ENCODE measurements around the gene SYAP1. TPM values are rescaled to one million over a fixed set of nuclear protein-coding genes. Genes with fewer than 3 reads are reported as not detected.
"Not testable (repeated sequence)": the region's sequence is repeated elsewhere in the genome, so short reads cannot be mapped to it uniquely, and the experiment has no call there.

Gene SYAP1
- total and polyA plus RNA-seq, 2 donors (not counting 1 experiment from before 2014, with no cell fraction given) = 3.5 to 18.3 TPM

DNA sequence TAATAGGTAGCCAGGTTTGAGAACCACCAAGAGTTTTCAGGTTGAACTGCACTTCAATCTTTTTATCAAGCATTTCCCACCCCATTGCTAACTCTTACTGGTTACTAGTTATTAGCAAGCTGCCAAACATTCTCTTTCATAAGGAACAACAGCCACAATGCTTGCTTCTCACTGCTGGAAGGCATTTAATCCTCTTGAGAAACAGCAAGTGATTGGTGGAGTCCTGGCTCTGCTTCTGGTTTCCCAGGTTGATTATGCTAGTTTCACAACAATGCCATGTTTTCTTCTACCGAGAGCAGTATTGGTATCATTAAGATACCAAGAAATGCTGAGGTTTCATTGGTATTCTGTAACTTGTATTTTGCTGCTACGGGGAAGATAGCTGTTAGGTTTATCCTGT is 34.6 kb downstream of the SYAP1 start:
- Histone ChIP-seq H3K36me3 (replicated peaks in 1 of 2; ENCODE audit: control extremely low read depth in 1 of 2, control insufficient read depth in 1 of 2, extremely low read depth in 1 of 2, insufficient read depth in 2 of 2, low read length in 1 of 2) (peaks cover 6 to 16% of the 10 kb centered on the region in 2 experiments), H3K27me3 (replicated peaks in 1 of 4; ENCODE audit: control extremely low read depth in 1 of 4, control insufficient read depth in 3 of 4, insufficient read depth in 4 of 4, low read length in 3 of 4) (no peaks in the 10 kb centered on the region), H3K4me1 (ENCODE audit: control insufficient read depth in 2 of 2, insufficient read depth in 2 of 2, low read length in 2 of 2) (no peaks in the 10 kb centered on the region), H2AFZ (ENCODE audit: insufficient read depth, low read depth, low read length, poor library complexity, severe bottlenecking) (no peak overlapping the region), H3K4me3 (ENCODE audit: control extremely low read depth in 1 of 5, extremely low read depth in 1 of 5, insufficient read depth in 1 of 5, low read depth in 2 of 5, low read length in 4 of 5) (no peak overlapping the region), H3K79me2 (ENCODE audit: control insufficient read depth, insufficient read depth, low read length) (no peaks in the 10 kb centered on the region), H3K9ac (ENCODE audit: low read length) (no peak overlapping the region), H3K4me2 (replicated peaks; ENCODE audit: low read depth, low read length, poor library complexity, severe bottlenecking) (no peak overlapping the region), H4K20me1 (ENCODE audit: control insufficient read depth, insufficient read depth, low read length, poor library complexity, severe bottlenecking) (no peaks in the 10 kb centered on the region), H3K9me3 (ENCODE audit: control extremely low read depth in 1 of 3, control insufficient read depth in 2 of 3, insufficient read depth in 1 of 3, low read length in 2 of 3) (no peaks in the 10 kb centered on the region), H3K27ac (ENCODE audit: low read length in 2 of 2) (no peak overlapping the region)
- H3K27ac Mint-ChIP-seq = no peak overlapping the region
- WGBS (ENCODE audit: insufficient coverage) = no CpG with 5 or more reads among the region's 2 CpGs
- H3K9me3 Mint-ChIP-seq (ENCODE audit: insufficient read depth) = no peaks in the 10 kb centered on the region
- no peaks in the 10 kb centered on the region for H3K27me3 Mint-ChIP-seq
- DNase-seq = no peak
- TF ChIP-seq, protein P1, sequence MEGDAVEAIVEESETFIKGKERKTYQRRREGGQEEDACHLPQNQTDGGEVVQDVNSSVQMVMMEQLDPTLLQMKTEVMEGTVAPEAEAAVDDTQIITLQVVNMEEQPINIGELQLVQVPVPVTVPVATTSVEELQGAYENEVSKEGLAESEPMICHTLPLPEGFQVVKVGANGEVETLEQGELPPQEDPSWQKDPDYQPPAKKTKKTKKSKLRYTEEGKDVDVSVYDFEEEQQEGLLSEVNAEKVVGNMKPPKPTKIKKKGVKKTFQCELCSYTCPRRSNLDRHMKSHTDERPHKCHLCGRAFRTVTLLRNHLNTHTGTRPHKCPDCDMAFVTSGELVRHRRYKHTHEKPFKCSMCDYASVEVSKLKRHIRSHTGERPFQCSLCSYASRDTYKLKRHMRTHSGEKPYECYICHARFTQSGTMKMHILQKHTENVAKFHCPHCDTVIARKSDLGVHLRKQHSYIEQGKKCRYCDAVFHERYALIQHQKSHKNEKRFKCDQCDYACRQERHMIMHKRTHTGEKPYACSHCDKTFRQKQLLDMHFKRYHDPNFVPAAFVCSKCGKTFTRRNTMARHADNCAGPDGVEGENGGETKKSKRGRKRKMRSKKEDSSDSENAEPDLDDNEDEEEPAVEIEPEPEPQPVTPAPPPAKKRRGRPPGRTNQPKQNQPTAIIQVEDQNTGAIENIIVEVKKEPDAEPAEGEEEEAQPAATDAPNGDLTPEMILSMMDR (IDR thresholded peaks at IDR 0.05) = no peak
- TF ChIP-seq EZH2 (IDR thresholded peaks at IDR 0.05; ENCODE audit: borderline replicate concordance, insufficient read depth, low read depth, low read length, poor library complexity, severe bottlenecking) = no peak
- CTCF ChIA-PET = no interaction called here
- no peaks in the 10 kb centered on the region for H3K4me1 Mint-ChIP-seq
- POLR2A ChIA-PET = no interaction called here
- intact Hi-C loops (cut with micrococcal nuclease) = no loop called here
- no peak overlapping the region for H3K4me3 Mint-ChIP-seq
- ATAC-seq (ENCODE audit: low read depth) = no peak

DNA sequence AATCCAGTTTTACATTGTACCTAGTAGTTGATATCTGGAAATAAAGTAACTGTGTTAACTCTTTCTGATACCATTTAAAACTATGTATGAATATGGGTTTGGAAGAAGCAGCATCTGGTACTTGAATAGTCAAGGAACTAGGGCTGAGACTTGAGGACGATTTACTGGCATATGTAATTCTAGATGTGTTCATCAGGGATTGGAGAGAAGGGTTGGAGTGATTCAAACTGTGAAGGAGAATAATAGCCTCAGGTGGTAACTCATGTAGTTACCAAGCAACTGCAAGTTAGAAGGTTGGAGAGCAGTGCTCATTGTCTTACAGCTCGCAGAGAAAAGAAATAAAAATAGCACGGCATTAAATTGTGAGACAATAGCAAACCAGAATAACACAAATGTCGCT is 37.3 kb downstream of the SYAP1 start:
- no peak overlapping the region for H3K4me3 Mint-ChIP-seq
- DNase-seq = no peak

DNA sequence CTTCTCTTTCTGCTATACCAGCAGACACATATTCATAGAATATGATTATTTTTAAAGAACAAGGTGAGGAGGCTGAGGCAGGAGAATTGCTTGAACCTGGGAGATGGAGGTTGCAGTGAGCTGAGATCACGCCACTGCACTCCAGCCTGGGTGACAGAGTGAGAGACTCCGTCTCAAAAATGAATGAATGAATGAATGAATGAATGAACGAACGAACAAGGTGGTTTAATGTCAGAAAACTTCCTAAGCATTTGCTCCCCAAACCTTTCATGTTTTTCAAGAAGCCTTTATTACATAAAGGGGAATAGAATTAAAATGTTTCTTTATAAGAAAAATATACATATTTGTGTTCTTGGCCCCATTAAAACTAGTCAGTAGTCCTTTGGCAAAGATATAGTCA is 42.1 kb downstream of the SYAP1 start:
- H3K9me3 Mint-ChIP-seq (ENCODE audit: insufficient read depth); ATAC-seq (ENCODE audit: low read depth); H3K9ac ChIP-seq (ENCODE audit: low read length); H3K4me3 Mint-ChIP-seq; CTCF ChIA-PET; intact Hi-C loops (cut with micrococcal nuclease); H3K9me3 ChIP-seq (ENCODE audit: control extremely low read depth in 1 of 3, control insufficient read depth in 2 of 3, insufficient read depth in 1 of 3, low read length in 2 of 3); H3K27ac Mint-ChIP-seq; H4K20me1 ChIP-seq (ENCODE audit: control insufficient read depth, insufficient read depth, low read length, poor library complexity, severe bottlenecking); H2AFZ ChIP-seq (ENCODE audit: insufficient read depth, low read depth, low read length, poor library complexity, severe bottlenecking); H3K4me2 ChIP-seq (replicated peaks; ENCODE audit: low read depth, low read length, poor library complexity, severe bottlenecking); DNase-seq; H3K4me1 Mint-ChIP-seq; H3K4me3 ChIP-seq (ENCODE audit: control extremely low read depth in 1 of 5, extremely low read depth in 1 of 5, insufficient read depth in 1 of 5, low read depth in 2 of 5, low read length in 4 of 5); POLR2A ChIA-PET; H3K79me2 ChIP-seq (ENCODE audit: control insufficient read depth, insufficient read depth, low read length); H3K27me3 Mint-ChIP-seq; H3K27me3 ChIP-seq (replicated peaks in 1 of 4; ENCODE audit: control extremely low read depth in 1 of 4, control insufficient read depth in 3 of 4, insufficient read depth in 4 of 4, low read length in 3 of 4); H3K4me1 ChIP-seq (ENCODE audit: control insufficient read depth in 2 of 2, insufficient read depth in 2 of 2, low read length in 2 of 2); H3K27ac ChIP-seq (ENCODE audit: low read length in 2 of 2); H3K36me3 ChIP-seq (replicated peaks in 1 of 2; ENCODE audit: control extremely low read depth in 1 of 2, control insufficient read depth in 1 of 2, extremely low read depth in 1 of 2, insufficient read depth in 2 of 2, low read length in 1 of 2): not testable (repeated sequence)
- WGBS (ENCODE audit: insufficient coverage) = 100% methylated on average over 1 of the region's 4 CpGs

More for the DNA sequence above, 37.3 kb downstream of the SYAP1 start:
- Histone ChIP-seq H3K4me2 (replicated peaks; ENCODE audit: low read depth, low read length, poor library complexity, severe bottlenecking) (no peak overlapping the region), H3K4me1 (ENCODE audit: control insufficient read depth in 2 of 2, insufficient read depth in 2 of 2, low read length in 2 of 2) (no peaks in the 10 kb centered on the region), H3K79me2 (ENCODE audit: control insufficient read depth, insufficient read depth, low read length) (no peaks in the 10 kb centered on the region), H3K27me3 (replicated peaks in 1 of 4; ENCODE audit: control extremely low read depth in 1 of 4, control insufficient read depth in 3 of 4, insufficient read depth in 4 of 4, low read length in 3 of 4) (no peaks in the 10 kb centered on the region), H3K4me3 (ENCODE audit: control extremely low read depth in 1 of 5, extremely low read depth in 1 of 5, insufficient read depth in 1 of 5, low read depth in 2 of 5, low read length in 4 of 5) (no peak overlapping the region), H3K36me3 (replicated peaks in 1 of 2; ENCODE audit: control extremely low read depth in 1 of 2, control insufficient read depth in 1 of 2, extremely low read depth in 1 of 2, insufficient read depth in 2 of 2, low read length in 1 of 2) (peaks cover 6 to 17% of the 10 kb centered on the region in 2 experiments), H4K20me1 (ENCODE audit: control insufficient read depth, insufficient read depth, low read length, poor library complexity, severe bottlenecking) (no peaks in the 10 kb centered on the region), H3K9me3 (ENCODE audit: control extremely low read depth in 1 of 3, control insufficient read depth in 2 of 3, insufficient read depth in 1 of 3, low read length in 2 of 3) (no peaks in the 10 kb centered on the region), H2AFZ (ENCODE audit: insufficient read depth, low read depth, low read length, poor library complexity, severe bottlenecking) (no peak overlapping the region), H3K27ac (ENCODE audit: low read length in 2 of 2) (no peak overlapping the region), H3K9ac (ENCODE audit: low read length) (no peak overlapping the region)
- intact Hi-C loops (cut with micrococcal nuclease) = no loop called here
- no peaks in the 10 kb centered on the region for H3K4me1 Mint-ChIP-seq
- ATAC-seq (ENCODE audit: low read depth) = no peak
- ChIA-PET POLR2A (no interaction called here), CTCF (no interaction called here)
- H3K27ac Mint-ChIP-seq = no peak overlapping the region
- WGBS (ENCODE audit: insufficient coverage) = no CpG with 5 or more reads among the region's 4 CpGs
- TF ChIP-seq, protein P1 (IDR thresholded peaks at IDR 0.05) = no peak
- H3K9me3 Mint-ChIP-seq (ENCODE audit: insufficient read depth) = no peaks in the 10 kb centered on the region
- H3K27me3 Mint-ChIP-seq = no peaks in the 10 kb centered on the region

Data from B cell (primary cell).